Putamen (tissue), 1 donor: ENCODE results near the gene PRODH2.
A peak's percentile ranks its signal among the peaks of the same experiment; 100 is the strongest.
"Not testable (repeated sequence)": the region's sequence is repeated elsewhere in the genome, so short reads cannot be mapped to it uniquely, and the experiment has no call there.

Experiments used
- DNase-seq: peaks from one replicate; pipeline ENCODE4 v3.0.0-alpha.2; 2016; ENCODE audit warnings: low spot score

The PRODH2 gene

DNA sequence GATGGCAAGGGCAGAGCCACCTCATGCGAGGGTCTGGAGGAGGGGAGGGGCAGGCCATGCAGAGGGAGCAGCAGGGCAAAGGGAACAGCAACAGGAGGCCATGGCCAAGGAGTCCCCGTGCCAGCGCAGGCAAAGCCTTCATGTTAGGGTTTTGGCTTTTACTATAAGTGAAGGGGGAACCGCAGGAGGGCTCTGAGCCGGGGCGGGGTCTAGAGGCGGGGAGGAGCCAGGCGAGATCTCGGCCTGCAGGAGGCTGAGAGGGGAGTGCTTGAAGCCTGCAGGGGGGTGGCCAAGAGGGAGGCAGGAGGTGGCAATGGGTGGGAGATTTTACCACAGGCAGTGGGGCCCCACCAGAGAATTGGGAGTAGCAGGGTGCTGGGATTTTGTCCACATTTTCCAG lies 31.0 kb downstream of the PRODH2 start:
- DNase-seq = no peak

DNA sequence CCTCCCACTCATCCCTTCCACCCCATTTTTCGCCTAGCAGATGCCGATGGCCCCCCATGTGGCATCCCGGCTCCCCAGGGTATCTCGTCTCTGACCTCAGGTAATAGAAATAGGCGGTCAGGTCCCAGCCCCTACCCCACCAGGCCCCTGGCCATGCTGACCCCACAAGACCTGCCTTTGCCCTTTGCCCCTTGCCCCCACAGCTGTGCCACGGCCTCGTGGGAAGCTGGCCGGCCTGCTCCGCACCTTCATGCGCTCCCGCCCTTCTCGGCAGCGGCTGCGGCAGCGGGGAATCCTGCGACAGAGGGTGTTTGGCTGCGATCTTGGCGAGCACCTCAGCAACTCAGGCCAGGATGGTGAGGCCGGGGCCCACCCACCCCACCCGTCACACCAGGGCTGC lies 31.9 kb downstream of the PRODH2 start:
- no peak for DNase-seq

DNA sequence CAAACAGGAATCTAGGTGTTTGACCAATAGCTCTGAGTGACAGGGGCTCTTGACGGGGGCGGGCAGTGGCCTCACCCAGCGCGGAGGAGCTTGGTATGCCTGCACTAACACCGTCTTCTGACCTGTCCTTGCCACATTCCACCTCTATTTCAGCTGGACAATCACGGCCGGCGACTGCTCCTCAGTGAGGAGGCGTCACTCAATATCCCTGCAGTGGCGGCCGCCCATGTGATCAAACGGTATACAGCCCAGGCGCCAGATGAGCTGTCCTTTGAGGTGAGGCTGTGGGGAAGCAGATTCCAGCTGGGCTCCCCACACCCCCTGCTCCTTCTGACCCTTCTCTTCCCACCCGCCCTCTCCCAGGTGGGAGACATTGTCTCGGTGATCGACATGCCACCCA lies 32.6 kb downstream of the PRODH2 start:
- no peak for DNase-seq

DNA sequence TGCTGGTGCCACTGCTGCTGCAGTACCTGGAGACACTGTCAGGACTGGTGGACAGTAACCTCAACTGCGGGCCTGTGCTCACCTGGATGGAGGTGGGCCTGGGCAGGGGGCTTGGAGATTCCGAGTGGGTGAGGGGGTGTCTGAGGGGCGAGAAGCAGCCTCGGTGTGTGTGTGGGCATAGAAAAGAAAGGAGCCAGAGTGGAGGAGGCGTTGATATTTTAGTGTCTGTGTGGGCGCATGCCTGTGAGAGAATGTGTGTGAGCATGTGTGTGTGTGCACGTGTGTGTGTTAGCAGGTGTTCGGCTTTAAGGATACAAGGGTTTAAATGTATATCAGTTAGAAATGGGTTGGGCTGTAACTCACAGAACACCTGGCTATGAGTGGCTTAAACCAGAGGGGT lies 33.6 kb downstream of the PRODH2 start:
- DNase-seq = peak; percentile 63

DNA sequence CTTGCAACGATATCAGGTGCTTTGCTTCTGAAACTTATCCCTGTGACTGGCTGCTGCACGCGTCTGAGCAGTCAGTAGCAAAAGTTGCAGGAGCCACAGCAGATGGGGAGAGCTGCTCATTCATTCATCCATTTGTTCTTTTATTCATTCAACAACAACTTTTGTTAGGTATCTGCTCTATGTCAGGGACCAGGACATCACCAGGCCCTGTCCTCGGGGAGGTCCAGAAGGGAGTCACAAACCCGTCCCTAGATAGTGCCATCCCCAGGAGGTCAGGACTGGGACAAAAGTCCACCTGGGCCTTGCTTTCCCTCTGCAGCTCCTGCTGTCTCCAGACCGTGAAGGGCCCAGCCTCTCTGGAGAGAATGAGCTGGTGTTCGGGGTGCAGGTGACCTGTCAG lies 34.7 kb downstream of the PRODH2 start:
- no peak for DNase-seq

DNA sequence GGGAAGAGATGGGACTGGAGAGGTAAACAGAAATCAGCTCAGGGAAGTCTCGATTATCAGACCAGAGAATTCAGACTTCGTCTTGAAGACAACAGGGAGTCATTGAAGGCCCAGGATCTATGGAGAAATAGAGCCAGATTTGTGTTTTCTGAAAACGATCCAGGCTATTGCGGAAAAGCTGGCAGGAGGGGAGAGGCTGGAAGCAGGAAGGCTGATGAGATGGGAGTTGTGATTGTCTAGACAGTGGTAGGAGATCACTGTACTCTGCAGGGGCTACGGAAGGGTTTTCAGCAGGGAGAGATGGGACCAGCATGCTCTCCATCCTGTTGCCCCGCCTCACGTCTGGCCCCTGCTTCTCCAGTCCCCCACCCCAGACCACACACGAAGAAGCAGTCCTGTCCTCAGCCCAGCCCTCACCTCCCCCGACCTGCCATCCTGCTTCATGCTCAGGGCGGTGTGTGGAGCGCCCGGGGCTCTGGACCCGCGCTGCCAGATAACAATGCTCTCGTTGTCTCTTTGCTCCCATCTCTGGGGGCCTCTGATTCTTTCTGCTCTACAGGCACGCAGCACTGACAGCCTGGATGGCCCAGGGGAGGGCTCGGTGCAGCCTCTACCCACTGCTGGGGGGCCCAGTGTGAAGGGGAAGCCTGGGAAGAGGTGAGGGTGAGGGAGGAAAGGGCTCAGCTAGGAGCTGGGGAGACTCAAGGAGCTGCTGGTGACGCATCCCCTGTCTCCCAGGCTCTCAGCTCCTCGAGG lies 35.4 kb downstream of the PRODH2 start:
- DNase-seq = peak; percentile 49

DNA sequence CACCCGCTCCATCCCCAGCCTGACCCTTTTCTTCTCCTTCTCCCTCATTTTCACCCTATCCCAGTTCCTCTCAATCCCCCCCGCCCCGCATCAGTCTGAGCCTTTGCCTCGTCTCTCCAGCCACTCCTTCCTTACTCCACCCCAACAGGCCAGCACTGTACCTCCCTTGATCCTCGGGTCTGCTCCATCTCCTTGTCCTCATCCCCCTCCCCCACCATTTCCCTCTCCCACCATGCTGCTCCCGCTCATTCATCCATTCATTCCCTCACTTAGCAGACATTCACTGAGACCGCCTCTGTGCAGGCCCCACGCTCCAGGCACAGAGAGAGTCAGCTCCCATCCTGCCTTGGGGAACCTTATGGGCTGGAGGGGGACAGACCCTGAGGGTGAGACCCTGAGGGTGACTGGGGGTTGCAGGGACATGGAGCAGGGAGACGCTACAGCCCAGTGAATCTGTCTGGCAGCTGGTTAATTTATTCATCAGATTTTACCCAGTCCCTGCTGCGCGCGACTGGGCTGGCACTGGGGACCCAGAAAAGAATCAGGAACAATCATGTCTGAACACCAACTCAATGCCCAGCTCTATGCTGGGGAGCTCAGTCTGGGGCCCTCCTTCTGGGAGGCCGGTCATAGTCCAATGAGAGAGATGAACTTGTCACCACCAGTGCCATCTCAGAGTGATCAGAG lies 36.4 kb downstream of the PRODH2 start:
- no peak for DNase-seq

DNA sequence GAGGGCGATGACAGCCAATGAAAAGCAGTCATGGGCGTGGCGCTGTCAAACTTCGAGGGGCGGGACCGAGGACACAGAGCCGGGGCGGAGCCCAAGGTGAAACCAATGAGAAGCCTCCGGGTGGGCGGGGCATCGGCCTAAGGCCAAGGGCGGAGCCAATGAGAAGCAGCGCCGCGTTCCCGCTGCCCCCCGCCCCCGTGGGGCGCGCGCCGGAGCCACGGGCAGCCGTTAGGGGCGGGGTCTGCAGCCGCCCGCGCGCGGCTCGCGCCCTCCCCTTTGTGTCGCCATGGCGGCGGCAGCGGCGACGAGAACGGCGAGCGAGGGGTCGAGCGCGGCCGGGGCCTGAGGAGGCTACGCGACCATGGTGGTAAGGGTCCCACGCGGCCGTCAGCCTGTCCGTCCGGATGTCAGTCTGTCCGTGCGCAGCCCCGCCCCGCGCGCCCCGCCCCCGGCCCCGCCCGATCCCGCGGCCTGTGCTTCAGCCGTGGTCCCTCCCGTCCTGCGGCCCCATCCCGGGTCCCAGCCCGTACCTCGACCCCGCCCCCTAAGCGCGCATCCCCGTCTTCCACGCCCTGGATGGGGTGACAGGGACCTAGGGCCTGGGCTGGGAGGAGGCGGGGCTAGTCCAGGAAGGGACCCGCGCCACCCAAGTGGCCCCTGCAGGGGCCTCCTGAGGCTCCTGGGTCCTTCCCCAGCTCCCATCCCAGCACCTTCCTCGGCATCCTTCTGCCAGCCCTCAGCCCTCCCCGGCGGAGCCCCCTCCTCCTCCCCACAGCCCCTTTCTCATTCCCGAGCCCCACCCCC lies 37.1 kb downstream of the PRODH2 start, which contains the start of gene ARHGAP33:
Gene ARHGAP33, plus strand, starts transcription at position 267 of the 804 bp plus-strand sequence. Its CDS starts 95 bp downstream, at position 362.
- DNase-seq = peak; percentile 97

DNA sequence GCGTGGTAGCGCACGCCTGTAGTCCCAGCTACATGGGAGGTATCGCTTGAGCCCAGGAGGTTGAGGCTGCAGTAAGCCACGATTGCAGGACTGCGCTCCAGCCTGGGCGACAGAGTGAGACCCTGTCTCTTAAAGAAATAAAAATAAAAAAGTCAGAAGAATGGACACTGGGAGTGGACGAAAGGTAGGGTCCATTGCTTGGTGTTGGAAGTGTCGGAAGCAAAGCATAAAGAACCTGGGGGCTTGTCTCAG lies 37.7 kb downstream of the PRODH2 start:
- DNase-seq = no peak

DNA sequence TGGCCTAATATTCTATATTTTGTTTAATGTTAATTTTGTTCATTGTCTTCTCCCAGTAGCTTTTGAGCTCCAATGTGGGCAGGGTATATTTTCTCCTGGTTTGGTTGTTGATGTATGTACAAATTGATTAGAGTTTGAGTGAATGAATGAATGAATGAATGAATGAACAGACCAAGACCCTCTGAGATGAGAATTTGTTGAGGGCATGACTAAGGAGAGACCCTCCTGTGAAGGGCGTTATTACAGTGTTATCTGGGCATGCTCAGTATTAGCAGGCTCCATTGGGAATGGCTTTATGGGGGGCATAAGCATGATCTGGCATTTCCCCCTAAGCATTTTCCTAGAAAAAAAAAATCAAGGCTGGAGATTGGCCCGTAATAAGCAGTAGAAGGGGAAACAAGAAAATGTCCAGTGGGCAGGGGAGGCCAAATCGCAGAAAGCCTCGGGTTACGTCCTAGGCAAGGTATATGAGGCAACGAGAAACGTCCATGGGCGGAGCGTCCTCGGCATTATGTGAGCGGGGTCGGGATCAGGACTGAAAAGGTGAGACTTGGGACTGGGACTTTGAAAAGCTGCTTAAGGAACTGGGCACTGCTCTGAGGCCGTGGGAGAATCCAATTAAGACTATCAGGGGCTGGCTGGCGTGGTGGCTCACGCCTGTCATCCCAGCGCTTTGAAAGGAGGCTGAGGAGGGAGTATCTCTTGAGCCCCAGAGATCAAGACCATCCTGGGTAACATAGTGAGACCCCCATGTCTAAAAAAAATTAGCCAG lies 38.2 kb downstream of the PRODH2 start:
- no peak for DNase-seq

DNA sequence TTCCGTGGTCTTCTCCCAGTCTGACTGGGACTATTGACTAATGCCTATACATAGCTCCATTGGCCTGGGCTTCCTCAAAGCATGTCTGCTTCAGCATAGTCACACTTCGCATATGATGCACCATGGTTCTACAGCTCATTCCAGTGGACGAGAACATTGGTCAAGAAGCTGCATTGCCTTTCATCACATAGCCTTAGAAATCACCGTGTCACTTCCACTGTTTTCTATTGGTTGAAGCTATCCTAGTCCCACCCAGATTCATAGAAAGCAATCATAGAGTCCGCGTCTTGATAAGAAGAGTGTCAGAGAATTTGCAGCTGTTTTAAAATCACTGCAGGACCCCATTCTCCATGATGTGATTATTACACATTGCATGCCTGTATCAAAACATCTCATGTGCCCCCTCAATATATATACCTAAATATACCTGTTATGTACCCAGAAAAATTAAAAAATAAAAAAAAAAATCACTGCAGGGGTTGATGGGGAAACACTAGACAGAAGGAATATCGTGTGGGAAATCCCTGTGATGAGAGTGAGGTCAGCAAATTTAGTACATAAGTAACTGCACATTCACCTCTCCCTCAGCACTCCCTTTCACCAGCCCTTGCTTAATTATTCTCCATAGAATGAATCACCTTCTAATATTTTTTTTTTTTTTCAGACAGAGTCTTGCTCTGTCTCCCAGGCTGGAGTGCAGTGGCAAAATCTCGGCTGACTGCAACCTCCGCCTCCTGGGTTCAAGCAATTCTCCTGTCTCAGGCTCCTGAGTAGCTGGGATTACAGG lies 39.4 kb downstream of the PRODH2 start:
- no peak for DNase-seq

DNA sequence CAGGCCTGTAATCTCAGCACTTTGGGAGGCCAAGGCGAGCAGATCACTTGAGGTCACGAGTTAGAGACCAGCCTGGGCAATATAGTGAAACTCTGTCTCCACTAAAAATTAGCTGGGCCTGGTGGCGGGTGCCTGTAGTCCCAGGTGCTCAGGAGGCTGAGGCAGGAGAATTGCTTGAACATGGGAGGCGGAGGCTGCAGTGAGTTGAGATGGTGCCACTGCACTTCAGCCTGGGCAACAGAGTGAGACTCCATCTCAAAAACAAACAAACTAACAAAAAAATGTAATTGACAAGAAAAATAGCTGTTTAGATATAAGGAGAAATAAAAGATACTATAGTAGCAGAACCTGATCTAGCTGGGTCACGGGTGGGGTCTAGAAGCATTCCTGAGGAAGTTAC lies 40.3 kb downstream of the PRODH2 start:
- not testable (repeated sequence) for DNase-seq

DNA sequence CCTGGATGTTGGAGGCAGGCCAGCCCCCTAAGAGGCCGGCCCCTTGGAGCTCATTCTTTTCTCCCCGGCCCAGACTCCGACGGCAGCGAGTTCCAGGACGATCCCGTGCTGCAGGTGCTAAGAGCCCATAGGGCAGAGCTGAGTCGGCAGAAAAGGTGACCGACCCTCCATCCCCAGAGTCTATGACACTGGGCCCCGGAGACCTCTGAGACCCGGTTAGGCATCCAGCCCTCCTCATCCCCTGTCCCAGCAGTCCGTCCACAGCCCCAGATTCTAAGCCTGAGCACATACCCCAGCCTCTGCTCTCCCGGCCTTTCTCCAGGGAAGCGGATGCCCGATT lies 44.6 kb downstream of the PRODH2 start:
- no peak for DNase-seq

DNA sequence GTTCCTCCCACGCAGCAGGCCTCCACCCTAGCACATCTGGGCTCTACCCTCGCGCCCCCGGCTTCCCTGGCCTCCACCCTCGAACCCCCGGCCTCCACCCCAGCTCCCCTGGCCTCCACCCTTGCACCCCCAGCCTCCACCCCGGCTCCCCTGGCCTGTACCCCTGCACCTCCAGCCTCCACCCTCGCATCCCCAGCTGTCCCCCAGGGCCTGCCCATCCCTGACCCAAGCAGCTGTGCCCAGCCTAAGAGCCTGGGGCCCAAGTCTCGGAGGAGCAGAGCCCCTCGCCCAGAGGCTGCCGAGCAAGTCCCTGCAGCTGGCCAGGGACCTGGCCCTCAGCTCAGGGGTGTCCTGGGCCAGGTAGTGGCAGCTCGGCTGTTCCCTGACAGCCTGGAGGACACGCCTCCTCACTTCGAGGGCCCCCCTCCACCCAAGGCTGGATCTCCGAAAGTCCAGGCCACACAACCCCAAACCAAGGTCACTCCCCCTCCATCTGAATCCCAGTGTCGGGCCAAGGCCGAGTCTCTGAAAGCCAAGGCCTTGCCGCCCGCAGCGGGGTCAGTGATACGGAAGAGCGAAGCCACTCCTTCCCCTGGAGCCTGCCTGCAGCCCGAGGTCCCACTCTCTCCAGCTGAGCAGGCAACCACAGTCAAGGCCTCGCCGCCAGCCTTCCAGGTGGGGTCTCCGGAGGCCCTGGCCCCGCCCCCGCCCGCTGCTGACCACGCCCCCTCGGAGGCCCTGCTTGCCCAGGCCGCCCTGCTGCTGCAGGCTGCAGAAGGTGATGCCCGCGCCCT lies 45.2 kb downstream of the PRODH2 start:
- DNase-seq = no peak

DNA sequence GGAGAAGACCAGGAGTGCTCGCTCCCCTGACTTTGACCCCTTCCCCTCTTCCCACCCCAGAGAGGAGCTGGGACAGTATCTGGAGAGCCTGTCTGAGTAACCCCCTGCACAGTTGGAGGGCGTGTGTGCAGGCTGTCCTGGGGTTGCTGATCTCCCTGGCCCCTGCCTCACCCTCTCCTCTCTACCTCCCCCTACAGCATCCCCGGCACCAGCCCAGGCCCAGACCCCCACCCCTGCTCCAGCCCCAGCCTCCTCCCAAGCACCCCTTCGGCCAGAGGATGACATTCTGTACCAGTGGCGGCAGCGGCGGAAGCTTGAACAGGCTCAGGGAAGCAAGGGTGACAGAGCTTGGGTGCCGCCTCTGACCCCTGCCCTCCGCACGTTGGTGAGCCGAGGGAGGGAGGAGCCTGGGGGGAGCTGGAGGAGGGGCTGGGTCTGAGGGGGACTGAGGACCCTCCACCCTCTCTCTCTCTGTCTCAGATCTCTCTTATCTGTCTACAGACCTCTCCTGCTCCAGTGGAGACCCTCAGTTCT lies 46.0 kb downstream of the PRODH2 start:
- no peak for DNase-seq

DNA sequence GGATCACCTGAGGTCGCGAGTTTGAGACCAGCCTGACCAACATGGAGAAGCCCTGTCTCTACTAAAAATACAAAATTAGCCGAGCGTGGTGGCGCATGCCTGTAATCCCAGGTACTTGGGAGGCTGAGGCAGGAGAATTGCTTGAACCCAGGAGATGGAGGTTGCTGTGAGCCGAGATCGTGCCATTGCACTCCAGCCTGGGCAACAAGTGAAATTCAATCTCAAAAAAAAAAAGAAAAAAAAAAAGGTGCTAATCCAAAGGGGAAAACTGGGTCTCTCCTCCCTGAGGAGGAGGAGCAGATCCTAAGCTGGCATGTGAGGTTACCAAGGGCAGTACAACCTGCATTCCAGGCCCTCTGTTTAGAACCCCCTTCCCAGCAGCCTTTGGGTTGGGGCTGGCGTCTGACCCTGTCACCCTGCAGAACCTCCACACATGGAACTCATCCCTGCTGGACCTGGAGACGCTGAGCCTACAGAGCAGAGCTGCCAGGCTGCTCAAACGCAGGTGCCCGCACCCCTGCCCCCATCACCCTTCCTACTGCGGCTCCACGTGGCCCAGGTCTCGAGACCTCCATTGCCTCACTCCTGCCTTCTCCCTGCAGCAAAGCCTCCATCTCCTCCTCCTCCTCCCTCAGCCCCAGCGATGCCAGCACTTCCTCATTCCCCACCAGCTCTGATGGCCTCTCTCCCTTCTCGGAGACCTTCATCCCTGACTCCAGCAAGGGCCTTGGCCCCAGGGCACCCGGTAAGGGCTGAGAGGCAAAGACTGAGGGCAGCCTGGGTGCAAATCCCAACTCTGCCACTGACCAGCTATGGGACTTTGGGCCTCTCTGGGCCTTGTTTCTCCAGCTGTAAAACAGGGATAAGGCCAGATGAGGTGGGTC lies 48.0 kb downstream of the PRODH2 start:
- DNase-seq = no peak

DNA sequence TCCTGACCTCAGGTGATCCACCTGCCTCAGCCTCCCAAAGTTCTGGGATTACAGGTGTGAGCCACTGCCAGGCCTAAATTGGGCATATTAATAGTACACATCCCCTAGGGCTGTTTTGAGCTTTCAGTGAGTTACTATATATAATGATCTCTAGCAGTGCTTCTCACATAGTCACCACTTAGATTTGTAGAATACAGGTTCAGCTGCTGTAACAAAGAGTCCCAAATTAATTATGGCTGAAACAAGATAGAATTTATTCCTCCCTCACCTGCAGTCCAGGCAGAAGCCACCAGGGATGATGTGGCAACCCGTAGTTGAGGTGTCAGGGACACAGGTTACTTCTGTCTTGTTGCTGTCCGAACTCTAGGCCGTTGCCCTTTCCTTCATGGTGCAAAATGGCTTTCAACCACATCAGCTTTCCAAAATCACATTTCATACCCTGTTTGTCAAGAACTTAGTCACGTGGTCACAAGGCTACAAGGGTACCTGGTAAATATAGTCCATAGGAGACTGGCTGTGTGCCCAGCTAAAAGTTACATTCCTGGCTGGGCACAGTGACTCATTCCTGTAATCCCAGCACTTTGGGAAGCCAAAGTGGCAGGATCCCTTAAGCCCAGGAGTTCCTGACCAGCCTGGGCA lies 51.8 kb downstream of the PRODH2 start:
- DNase-seq = no peak

DNA sequence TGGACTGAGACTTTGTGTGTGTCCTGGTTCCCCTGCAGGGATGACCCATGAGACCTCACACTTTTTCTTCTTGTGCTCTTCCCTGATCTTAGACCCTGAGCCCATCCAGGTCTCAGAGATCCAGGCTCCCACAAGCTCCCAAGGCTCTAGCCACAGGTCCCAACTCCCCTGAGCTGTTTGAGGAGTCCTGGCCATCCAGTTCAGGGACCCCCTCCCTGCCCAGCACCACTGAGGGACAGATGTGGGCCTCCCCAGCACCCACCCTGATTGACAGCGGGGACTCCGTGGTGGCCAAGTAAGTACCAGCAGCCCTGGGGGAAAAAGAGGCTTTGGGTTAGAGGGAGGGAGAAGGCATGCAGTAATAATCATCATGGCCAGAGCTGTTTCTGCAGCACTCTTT lies 52.9 kb downstream of the PRODH2 start:
- no peak for DNase-seq
